Activated CD4-positive, alpha-beta T cell treated with anti-CD3 and anti-CD28 coated beads for 48 hours (primary cell): ENCODE results near the gene SAMD3.
"Not testable (repeated sequence)": the region's sequence is repeated elsewhere in the genome, so short reads cannot be mapped to it uniquely, and the experiment has no call there.

ENCODE experiments used
- DNase-seq: peaks from one replicate; pipeline ENCODE4 v3.0.0-alpha.2; 2020

SAMD3 gene

GRCh38 chr6:130127195-130127594 lies 95.6 kb downstream of the SAMD3 start:
- DNase-seq: no peak

DNA sequence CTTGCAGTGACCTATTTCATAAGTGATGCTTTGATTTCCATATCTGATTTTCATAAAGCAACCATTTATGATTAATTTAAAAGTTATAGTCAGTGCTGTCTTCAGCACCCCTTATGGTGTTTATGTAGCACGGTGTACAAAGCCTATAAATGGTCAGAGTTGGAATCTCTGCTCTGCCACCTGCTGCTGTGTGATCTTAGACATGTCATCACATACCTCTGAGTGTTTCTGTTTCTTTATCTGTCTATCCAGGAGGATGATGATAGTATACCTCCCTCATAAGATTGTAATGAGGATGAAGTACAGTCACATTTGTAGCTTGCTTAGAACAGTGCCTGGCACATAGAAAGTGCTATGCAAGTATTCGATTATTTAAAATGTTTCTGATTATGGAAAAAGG lies 100.5 kb downstream of the SAMD3 start:
- no peak for DNase-seq

DNA sequence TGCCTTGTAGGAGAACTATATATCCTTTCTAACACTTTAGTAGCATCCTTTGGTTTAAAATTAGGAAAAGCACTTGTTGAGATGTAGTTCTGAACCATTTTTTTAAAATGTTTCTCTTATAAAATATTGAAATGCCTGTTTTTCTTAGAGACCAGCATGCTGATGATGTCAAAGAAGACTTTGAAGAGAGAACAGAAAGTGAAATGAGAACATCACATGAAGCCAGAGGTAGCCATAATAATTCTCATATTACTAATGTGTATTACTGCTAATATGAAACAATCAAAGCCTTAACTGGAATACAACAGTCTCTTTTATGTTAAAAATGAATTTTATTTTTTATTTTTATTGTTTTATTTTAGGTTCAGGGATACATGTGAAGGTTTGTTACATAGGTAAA lies 102.0 kb downstream of the SAMD3 start:
- DNase-seq: no peak

- no peak for DNase-seq
These were observed 103.5 kb downstream of the SAMD3 start for GRCh38 chr6:130119211-130119610.

- no peak for DNase-seq
These were observed 104.5 kb downstream of the SAMD3 start for GRCh38 chr6:130118236-130118635.

DNA sequence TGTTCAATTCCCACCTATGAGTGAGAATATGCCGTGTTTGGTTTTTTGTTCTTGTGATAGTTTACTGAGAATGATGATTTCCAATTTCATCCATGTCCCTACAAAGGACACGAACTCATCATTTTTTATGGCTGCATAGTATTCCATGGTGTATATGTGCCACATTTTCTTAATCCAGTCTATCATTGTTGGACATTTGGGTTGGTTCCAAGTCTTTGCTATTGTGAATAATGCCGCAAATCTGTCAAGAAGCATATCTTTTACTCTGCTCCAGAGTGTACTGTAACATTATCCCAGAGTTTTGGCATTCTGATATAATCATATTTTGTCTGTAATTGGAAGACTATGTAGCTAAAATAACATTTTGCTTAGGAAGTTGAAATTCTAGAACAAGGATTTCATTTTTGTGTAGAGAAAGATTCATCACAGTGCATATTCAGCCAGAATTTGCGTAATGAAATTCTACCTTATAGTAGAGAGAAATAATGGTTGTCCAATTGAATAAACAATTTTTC lies 105.5 kb downstream of the SAMD3 start:
- not testable (repeated sequence) for DNase-seq

- no peak for DNase-seq
These were observed 106.5 kb downstream of the SAMD3 start for GRCh38 chr6:130116273-130116672.

DNA sequence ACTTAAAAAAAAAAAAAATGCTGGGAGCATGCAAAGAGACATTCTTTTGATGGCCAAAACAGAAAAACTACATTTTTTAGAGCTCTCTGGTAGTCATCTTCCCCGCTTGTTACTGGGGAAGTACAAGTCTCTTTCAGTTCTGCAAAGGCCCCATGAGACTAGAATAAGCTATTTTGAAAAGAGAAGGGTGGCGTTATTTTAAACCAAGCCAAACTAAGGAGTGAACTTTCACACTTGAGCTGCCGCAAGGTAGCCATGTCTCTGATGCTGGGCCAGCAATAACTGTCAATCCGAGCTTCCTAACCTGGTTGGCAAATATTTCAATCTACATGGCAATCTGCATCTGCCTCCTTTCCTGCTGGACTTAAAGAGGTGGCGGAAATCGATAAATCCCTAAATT lies 107.7 kb downstream of the SAMD3 start:
- no peak for DNase-seq

DNA sequence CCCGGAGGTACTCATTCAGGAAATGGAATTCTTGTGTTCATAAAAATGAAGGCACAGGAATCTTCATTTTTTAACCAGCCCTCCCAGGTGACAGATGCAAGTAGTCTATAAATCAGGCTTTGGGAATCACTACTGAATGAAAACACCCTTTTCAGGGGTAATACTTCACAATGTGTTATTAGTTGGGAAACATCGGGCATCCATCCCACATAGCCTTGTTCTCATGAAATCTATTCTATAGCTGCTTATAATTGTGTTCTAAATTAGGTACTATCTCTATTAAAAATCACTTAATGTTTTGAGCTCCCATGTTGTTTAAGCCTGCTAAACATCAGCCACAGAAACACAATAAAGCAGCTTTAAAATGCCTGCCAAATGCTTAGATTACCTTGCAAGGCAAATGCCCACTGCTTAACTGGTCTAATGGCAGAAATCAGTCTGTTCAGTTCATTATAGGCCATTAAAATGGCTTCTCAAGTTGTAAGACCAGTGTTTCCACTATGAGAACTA lies 109.5 kb downstream of the SAMD3 start:
- DNase-seq: no peak

GRCh38 chr6:130111031-130111430 lies 111.7 kb downstream of the SAMD3 start:
- DNase-seq: no peak

GRCh38 chr6:130107710-130108109 lies 115.0 kb downstream of the SAMD3 start:
- no peak for DNase-seq

- DNase-seq: no peak
These were observed 116.6 kb downstream of the SAMD3 start for GRCh38 chr6:130105996-130106704.

DNA sequence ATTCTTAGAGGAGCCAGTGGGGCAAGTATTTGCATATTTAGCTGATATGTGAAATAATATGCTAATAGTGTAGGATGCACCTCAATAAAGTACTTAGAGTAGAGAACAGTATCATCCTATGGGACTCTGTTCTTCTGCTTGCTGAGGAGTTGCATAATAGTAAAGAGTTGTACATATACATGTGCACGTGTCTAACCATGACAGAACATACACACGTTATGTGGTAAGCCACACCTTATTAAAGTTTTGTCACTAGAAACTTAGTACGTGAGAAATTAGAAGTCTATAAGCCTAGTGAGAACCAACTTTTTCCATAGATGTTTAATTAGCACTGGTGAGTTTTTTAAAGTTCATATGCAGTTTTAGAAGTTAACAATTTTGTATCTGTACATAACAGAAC lies 123.6 kb downstream of the SAMD3 start:
- no peak for DNase-seq

DNA sequence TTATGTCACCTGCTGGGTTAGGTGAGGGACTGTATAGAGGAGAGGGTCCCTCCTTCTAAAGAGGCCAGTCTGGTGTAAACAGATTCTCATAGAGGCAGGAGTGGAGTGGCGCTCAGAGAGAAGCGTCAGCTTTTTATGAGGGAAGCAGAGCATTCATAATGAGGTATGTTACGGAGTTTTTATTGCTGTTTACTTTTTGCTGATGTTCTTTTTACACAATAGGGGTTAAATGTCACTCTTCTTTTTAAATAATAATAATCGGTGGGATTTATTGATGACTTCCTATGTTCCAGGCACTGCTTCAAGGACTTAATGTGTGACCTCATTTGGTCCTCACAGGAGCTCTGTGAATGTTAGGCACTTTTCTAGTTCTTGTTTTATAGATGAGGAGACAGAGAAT lies 124.4 kb downstream of the SAMD3 start:
- DNase-seq: no peak
